Type B pancreatic cell (in vitro differentiated cells): ENCODE data around the gene PLPP4. TPM values are rescaled to one million over a fixed set of nuclear protein-coding genes. Genes with fewer than 3 reads are reported as not detected.

Experiments used
- DNase-seq: peaks from one replicate; pipeline ENCODE4 v3.0.0; 2021; ENCODE audit warnings: mixed read lengths; ENCODE audit not compliant: unreplicated experiment; ENCODE audit errors: extremely low spot score
- H3K27ac Mint-ChIP-seq: 2 replicates; pipeline ENCODE4 v1.8.0; 2021; ENCODE audit warnings: mild to moderate bottlenecking, mixed read lengths
- H3K27me3 Mint-ChIP-seq: 2 replicates; pipeline ENCODE4 v1.8.0; 2021; ENCODE audit warnings: mixed read lengths
- H3K36me3 Mint-ChIP-seq: 2 replicates; pipeline ENCODE4 v1.8.0; 2021; ENCODE audit warnings: mixed read lengths
- H3K4me1 Mint-ChIP-seq: one replicate; pipeline ENCODE4 v1.8.0; 2021; ENCODE audit warnings: mixed read lengths; ENCODE audit not compliant: unreplicated experiment
- H3K4me3 Mint-ChIP-seq: 2 replicates; pipeline ENCODE4 v1.8.0; 2021; ENCODE audit warnings: mild to moderate bottlenecking, mixed read lengths
- H3K9me3 Mint-ChIP-seq: 2 replicates; pipeline ENCODE4 v1.8.0; 2021; ENCODE audit warnings: mixed read lengths
- CTCF ChIP-seq: fragments of 200-600 bp; sonication (generic); conservative IDR thresholded peaks from 2 replicates; pipeline ENCODE4 v1.5.0; 2021; ENCODE audit warnings: antibody characterized with exemption, mild to moderate bottlenecking
- total RNA-seq: library from RNA; stranded (reverse); gene quantifications from 2 replicates; pipeline ENCODE4 v1.2.1, GENCODE V29; 2021; ENCODE audit warnings: low replicate concordance

The PLPP4 gene
- total RNA-seq, 1 donor from 2014 or later = 4.4 TPM

GRCh38 chr10:120599200-120599724 is 142.2 kb downstream of the PLPP4 start:
- Mint-ChIP-seq H3K27me3 (peaks cover 28% of the 10 kb centered on the region), H3K4me3 (no peak overlapping the region), H3K4me1 (peaks cover 14% of the 10 kb centered on the region), H3K27ac (no peak overlapping the region), H3K9me3 (peaks cover 6% of the 10 kb centered on the region), H3K36me3 (no peaks in the 10 kb centered on the region)
- no peak for DNase-seq
- no peak for TF ChIP-seq CTCF

DNA sequence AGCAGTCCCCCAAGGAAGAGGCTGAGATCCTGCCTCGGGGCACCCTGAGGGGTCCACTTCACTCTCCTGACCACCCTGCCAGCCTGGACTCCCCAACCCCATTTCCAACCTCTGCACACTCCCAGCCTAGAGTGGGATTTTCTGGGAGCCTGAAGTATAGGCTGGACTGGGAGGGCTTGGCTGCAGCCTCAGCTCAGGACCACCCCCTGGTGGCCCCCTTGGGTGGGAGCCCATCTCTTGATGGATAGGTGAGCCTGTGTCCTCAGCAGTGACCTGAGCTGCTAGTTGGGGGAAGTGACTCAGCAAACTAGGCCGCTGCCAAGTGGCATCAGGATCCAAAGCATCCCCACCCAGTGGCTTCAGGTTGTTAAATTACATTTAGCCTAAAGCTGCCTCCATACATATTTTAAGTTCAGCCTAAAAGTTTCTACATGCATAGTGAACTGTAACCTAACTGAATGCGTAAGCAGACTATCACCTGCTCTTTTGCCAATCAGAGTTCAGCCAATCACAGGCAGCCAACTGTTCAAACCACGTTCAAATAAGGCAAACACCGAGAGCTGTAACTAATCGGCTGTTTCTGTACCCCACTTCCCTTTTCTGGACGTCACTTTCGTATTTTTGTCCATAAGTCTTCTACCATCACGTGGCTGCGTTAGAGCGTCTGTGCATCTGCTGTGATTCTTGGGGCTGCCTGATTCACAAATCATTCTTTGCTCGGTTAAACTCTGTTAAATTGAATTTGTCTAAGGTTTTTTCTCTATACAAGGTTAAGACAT is 144.0 kb downstream of the PLPP4 start:
- no peak overlapping the region for H3K4me3 Mint-ChIP-seq
- H3K4me1 Mint-ChIP-seq = peaks cover 14% of the 10 kb centered on the region
- no peaks in the 10 kb centered on the region for H3K36me3 Mint-ChIP-seq
- no peak overlapping the region for H3K27ac Mint-ChIP-seq
- H3K9me3 Mint-ChIP-seq = peaks cover 6% of the 10 kb centered on the region
- DNase-seq = no peak
- H3K27me3 Mint-ChIP-seq = peaks cover 20% of the 10 kb centered on the region
- peak; percentile 64 for TF ChIP-seq CTCF

DNA sequence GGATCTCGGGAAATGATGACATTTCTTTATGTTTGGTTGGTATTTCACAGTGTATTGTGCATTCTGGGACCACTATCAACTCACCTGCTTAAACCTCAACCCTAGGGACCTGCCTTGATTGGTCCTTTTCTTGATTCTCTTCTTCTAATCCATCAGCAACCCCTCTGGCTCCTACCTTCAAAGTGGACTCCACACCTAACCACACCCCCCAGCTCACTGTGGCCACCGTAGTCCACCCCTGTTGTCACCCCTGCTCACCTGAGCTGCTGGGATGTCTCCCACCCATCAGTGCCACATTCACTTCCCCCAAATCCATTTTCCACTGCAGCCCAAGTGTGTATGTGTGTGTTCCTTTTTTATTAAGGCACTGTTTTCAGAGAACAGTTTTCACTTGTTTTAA is 145.0 kb downstream of the PLPP4 start:
- peaks cover 21% of the 10 kb centered on the region for H3K27me3 Mint-ChIP-seq
- peaks cover 6% of the 10 kb centered on the region for H3K9me3 Mint-ChIP-seq
- H3K4me1 Mint-ChIP-seq = peaks cover 14% of the 10 kb centered on the region
- no peak overlapping the region for H3K4me3 Mint-ChIP-seq
- no peak overlapping the region for H3K27ac Mint-ChIP-seq
- no peaks in the 10 kb centered on the region for H3K36me3 Mint-ChIP-seq
- no peak for DNase-seq
- TF ChIP-seq CTCF = no peak

GRCh38 chr10:120605410-120605809 is 148.4 kb downstream of the PLPP4 start:
- H3K9me3 Mint-ChIP-seq = peaks cover 6% of the 10 kb centered on the region
- DNase-seq = no peak
- H3K27ac Mint-ChIP-seq = no peak overlapping the region
- peaks cover 11% of the 10 kb centered on the region for H3K27me3 Mint-ChIP-seq
- TF ChIP-seq CTCF = no peak
- no peaks in the 10 kb centered on the region for H3K36me3 Mint-ChIP-seq
- H3K4me1 Mint-ChIP-seq = no peaks in the 10 kb centered on the region
- H3K4me3 Mint-ChIP-seq = no peak overlapping the region

GRCh38 chr10:120606051-120606764 is 149.2 kb downstream of the PLPP4 start:
- no peak overlapping the region for H3K27ac Mint-ChIP-seq

More at GRCh38 chr10:120606051-120606764, 149.2 kb downstream of the PLPP4 start:
- Mint-ChIP-seq H3K36me3 (no peaks in the 10 kb centered on the region), H3K27me3 (peaks cover 16% of the 10 kb centered on the region), H3K4me1 (no peaks in the 10 kb centered on the region), H3K9me3 (peaks cover 6% of the 10 kb centered on the region), H3K4me3 (no peak overlapping the region)
- no peak for DNase-seq
- TF ChIP-seq CTCF = no peak
